Gastrocnemius medialis (tissue), 4 donors: Measurements from ENCODE around the gene CDKAL1.

Experiments used
- POLR2A ChIP-seq, 2 donors: fragments of 450-650 bp; IDR thresholded peaks; one replicate each; pipeline ENCODE4 v1.6.1; 2017; ENCODE audit warnings: antibody characterized with exemption in 2 of 2, mild to moderate bottlenecking in 2 of 2, moderate library complexity in 2 of 2
- TF ChIP-seq, protein P1 (sequence below), 5 experiments: fragments of 450-650 bp in 3 of 5; fragments of 200-600 bp in 2 of 5; sonication (generic) in 2 of 5; IDR thresholded peaks in 4 of 5; conservative IDR thresholded peaks in 1 of 5; 1 replicate in 4 of 5; 2 replicates in 1 of 5; pipeline ENCODE4 v1.5.1; 2016 to 2019; ENCODE audit warnings: antibody characterized with exemption in 5 of 5, mild to moderate bottlenecking in 3 of 5, moderate library complexity in 3 of 5

DNA sequence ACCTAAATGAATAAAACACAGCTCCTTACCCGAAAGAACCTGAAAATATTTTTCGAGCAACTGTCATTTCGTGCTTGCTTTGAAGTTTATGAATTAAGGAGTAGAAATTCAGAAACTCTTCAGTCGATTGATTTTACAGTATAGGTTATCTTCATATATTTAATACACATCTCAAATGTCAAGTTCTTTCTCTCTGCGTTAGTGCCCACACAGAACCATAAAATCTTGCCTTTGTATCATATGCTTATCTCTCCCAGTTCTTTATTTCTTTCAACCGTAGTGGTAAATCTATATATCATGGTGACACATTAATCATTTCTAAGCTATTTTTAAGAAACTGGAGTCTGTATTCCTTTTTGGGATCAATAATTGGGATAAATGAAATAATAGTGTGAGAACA is 397.5 kb downstream of the CDKAL1 start:
- TF ChIP-seq, protein P1, sequence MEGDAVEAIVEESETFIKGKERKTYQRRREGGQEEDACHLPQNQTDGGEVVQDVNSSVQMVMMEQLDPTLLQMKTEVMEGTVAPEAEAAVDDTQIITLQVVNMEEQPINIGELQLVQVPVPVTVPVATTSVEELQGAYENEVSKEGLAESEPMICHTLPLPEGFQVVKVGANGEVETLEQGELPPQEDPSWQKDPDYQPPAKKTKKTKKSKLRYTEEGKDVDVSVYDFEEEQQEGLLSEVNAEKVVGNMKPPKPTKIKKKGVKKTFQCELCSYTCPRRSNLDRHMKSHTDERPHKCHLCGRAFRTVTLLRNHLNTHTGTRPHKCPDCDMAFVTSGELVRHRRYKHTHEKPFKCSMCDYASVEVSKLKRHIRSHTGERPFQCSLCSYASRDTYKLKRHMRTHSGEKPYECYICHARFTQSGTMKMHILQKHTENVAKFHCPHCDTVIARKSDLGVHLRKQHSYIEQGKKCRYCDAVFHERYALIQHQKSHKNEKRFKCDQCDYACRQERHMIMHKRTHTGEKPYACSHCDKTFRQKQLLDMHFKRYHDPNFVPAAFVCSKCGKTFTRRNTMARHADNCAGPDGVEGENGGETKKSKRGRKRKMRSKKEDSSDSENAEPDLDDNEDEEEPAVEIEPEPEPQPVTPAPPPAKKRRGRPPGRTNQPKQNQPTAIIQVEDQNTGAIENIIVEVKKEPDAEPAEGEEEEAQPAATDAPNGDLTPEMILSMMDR (IDR thresholded peaks at IDR 0.05 in 4 of 5, conservative IDR thresholded peaks at IDR 0.05 in 1 of 5) = no peak
- TF ChIP-seq POLR2A (IDR thresholded peaks at IDR 0.05) = no peak
